Sigmoid colon (tissue), 7 donors: ENCODE data around the gene ATG7. TPM values are rescaled to one million over a fixed set of nuclear protein-coding genes. Genes with fewer than 3 reads are reported as not detected.

Experiments used
- DNase-seq: peaks from one replicate; pipeline ENCODE4 v3.0.0-alpha.2; 2019
- H3K27ac ChIP-seq, 4 donors: fragments of 200-600 bp; sonication (generic); one replicate each; pipeline ENCODE4 v1.5.1; 2016 to 2019; ENCODE audit warnings: mild to moderate bottlenecking in 1 of 4
- H3K27me3 ChIP-seq, 3 donors: fragments of 200-600 bp; sonication (generic); one replicate each; pipeline ENCODE4 v1.5.1; 2019; ENCODE audit warnings: mild to moderate bottlenecking in 1 of 3
- H3K36me3 ChIP-seq, 4 donors: fragments of 200-600 bp; sonication (generic); one replicate each; pipeline ENCODE4 v1.5.1; 2016 to 2019
- H3K4me1 ChIP-seq, 4 donors: fragments of 200-600 bp; sonication (generic); one replicate each; pipeline ENCODE4 v1.5.1; 2017 to 2019
- H3K4me3 ChIP-seq, 4 donors: fragments of 200-600 bp; sonication (generic); one replicate each; pipeline ENCODE4 v1.5.1; 2017 to 2019; ENCODE audit warnings: mild to moderate bottlenecking in 2 of 4, moderate library complexity in 1 of 4
- H3K9me3 ChIP-seq, 4 donors: fragments of 200-600 bp in 3 of 4; sonication (generic) in 3 of 4; one replicate each; pipeline versions ENCODE4 v1.5.1 to v1.6.1; 2013 to 2019
- CTCF ChIP-seq, 4 experiments: fragments of 450-650 bp in 3 of 4; fragments of 200-600 bp in 1 of 4; IDR thresholded peaks; one replicate each; pipeline ENCODE4 v1.5.1; 2016 to 2019; ENCODE audit warnings: antibody characterized with exemption in 4 of 4, mild to moderate bottlenecking in 3 of 4, moderate library complexity in 2 of 4
- EP300 ChIP-seq, 4 donors: sonication (generic); formaldehyde crosslinking; IDR thresholded peaks; one replicate each; pipeline ENCODE4 v1.6.1; 2017; ENCODE audit warnings: antibody characterized with exemption in 4 of 4
- POLR2A ChIP-seq, 2 donors: fragments of 450-650 bp; IDR thresholded peaks; one replicate each; pipeline ENCODE4 v1.6.1; 2016; ENCODE audit warnings: antibody characterized with exemption in 2 of 2, mild to moderate bottlenecking in 2 of 2, moderate library complexity in 2 of 2
- POLR2AphosphoS5 ChIP-seq, 4 donors: sonication (generic); formaldehyde crosslinking; IDR thresholded peaks; one replicate each; pipeline ENCODE4 v1.6.1; 2017; ENCODE audit warnings: antibody characterized with exemption in 4 of 4
- WGBS, 2 donors: extraction: QIAGEN DNeasy Blood & Tissue Kit; methylation state at CpG; one replicate each; pipeline ENCODE4 v1.1.7; 2013; 5-methylcytosine and 5-hydroxymethylcytosine counted together
- intact Hi-C: fragments of 100-400 bp; cut with DNase I; formaldehyde crosslinking; loops from one replicate; pipeline ENCODE4 v1.15.1; 2023
- polyA plus RNA-seq, 3 donors: library from polyadenylated mRNA; stranded (reverse); fragments of 200-250 nt; gene quantifications; one replicate each; pipeline ENCODE4 v1.2.3, GENCODE V29; 2013
- total RNA-seq, 4 donors: library from RNA; depleted of rRNA; stranded (reverse); fragments of >200 nt; gene quantifications; one replicate each; pipeline ENCODE4 v1.1.0, GENCODE V29; 2016
- donor health status: healthy with polysubstance abuse.
- donor health status: Bipolar disorder and iron deficiency.
- donor health status: healthy.

Gene ATG7
- total and polyA plus RNA-seq, 7 donors = 12.5 to 62.9 (median 34.8) TPM

GRCh38 chr3:11306817-11307589 lies 34.8 kb downstream of the ATG7 start:
- peaks cover 0 to 8% (median 6%) of the 10 kb centered on the region in 4 donors for H3K4me1 ChIP-seq
- 47 to 71% methylated on average over 5 of the region's 5 CpGs for WGBS, 2 donors
- H3K4me3 ChIP-seq = no peak overlapping the region
- H3K9me3 ChIP-seq = no peaks in the 10 kb centered on the region
- H3K27me3 ChIP-seq = no peaks in the 10 kb centered on the region
- intact Hi-C loops = no loop called here
- no peak for DNase-seq
- TF ChIP-seq POLR2A (IDR thresholded peaks at IDR 0.05) (no peak), CTCF (IDR thresholded peaks at IDR 0.05) (no peak), EP300 (IDR thresholded peaks at IDR 0.05) (no peak), POLR2AphosphoS5 (IDR thresholded peaks at IDR 0.05) (no peak)
- H3K36me3 ChIP-seq = peaks cover 4 to 86% (median 27%) of the 10 kb centered on the region in 4 donors
- H3K27ac ChIP-seq = peak overlapping the region in 2 of 4 donors; percentile 9 to 35

- DNase-seq = no peak
- Histone ChIP-seq H3K27ac (peak overlapping the region in 2 of 4 donors; percentile 29 to 35), H3K27me3 (no peaks in the 10 kb centered on the region), H3K4me1 (peaks cover 0 to 8% (median 6%) of the 10 kb centered on the region in 4 donors), H3K4me3 (no peak overlapping the region), H3K9me3 (no peaks in the 10 kb centered on the region), H3K36me3 (peaks cover 4 to 85% (median 28%) of the 10 kb centered on the region in 4 donors)
- intact Hi-C loops = no loop called here
- WGBS, 2 donors = 85 to 86% methylated on average over 6 of the region's 6 CpGs
- TF ChIP-seq POLR2A (IDR thresholded peaks at IDR 0.05) (no peak), POLR2AphosphoS5 (IDR thresholded peaks at IDR 0.05) (peak in 1 of 4 donors; percentile 12), CTCF (IDR thresholded peaks at IDR 0.05) (no peak), EP300 (IDR thresholded peaks at IDR 0.05) (no peak)
Measured at GRCh38 chr3:11307830-11308432, 35.7 kb downstream of the ATG7 start.

- TF ChIP-seq POLR2A (IDR thresholded peaks at IDR 0.05) = no peak
- TF ChIP-seq EP300 (IDR thresholded peaks at IDR 0.05) = no peak
- TF ChIP-seq CTCF (IDR thresholded peaks at IDR 0.05) = no peak
- Histone ChIP-seq H3K27me3 (no peaks in the 10 kb centered on the region), H3K36me3 (peaks cover 10 to 97% (median 32%) of the 10 kb centered on the region in 4 donors), H3K27ac (no peak overlapping the region), H3K4me3 (no peak overlapping the region), H3K9me3 (no peaks in the 10 kb centered on the region), H3K4me1 (peaks cover 0 to 5% (median 4%) of the 10 kb centered on the region in 4 donors)
- intact Hi-C loops = no loop called here
- 86 to 89% methylated on average over 5 of the region's 5 CpGs for WGBS, 2 donors
- no peak for DNase-seq
Measured at GRCh38 chr3:11310258-11310657, 38.1 kb downstream of the ATG7 start.

- Histone ChIP-seq H3K36me3 (peaks cover 12 to 97% (median 35%) of the 10 kb centered on the region in 4 donors), H3K4me3 (no peak overlapping the region), H3K27me3 (no peaks in the 10 kb centered on the region), H3K4me1 (no peaks in the 10 kb centered on the region), H3K9me3 (no peaks in the 10 kb centered on the region), H3K27ac (no peak overlapping the region)
- no peak for DNase-seq
- intact Hi-C loops = no loop called here
- 96% methylated on average over 5 of the region's 5 CpGs for WGBS, 2 donors
- no peak for TF ChIP-seq POLR2AphosphoS5 (IDR thresholded peaks at IDR 0.05)
- TF ChIP-seq CTCF (IDR thresholded peaks at IDR 0.05) = no peak
Measured at GRCh38 chr3:11312166-11312565, 40.0 kb downstream of the ATG7 start.
